SU-DHL-6 (cell line): ENCODE results near the gene SNED1.

Experiments used
- H2AFZ ChIP-seq: fragments of 200-600 bp; sonication (generic); 2 replicates; pipeline ENCODE4 v1.6.1; 2014; ENCODE audit warnings: low read depth, mild to moderate bottlenecking, moderate library complexity, mixed read lengths, antibody characterized with exemption, low read length; ENCODE audit not compliant: severe bottlenecking
- H3F3A ChIP-seq: fragments of 200-600 bp; shearing (Covaris generic); 2 replicates; pipeline ENCODE4 v1.6.0; 2016; ENCODE audit warnings: antibody characterized with exemption, mild to moderate bottlenecking; ENCODE audit not compliant: insufficient read depth
- H3K27ac ChIP-seq: fragments of 200-600 bp; sonication (generic); 2 replicates; pipeline ENCODE4 v1.5.1; 2016; ENCODE audit warnings: low read depth, mild to moderate bottlenecking, low read length, moderate library complexity, mixed read lengths
- H3K27me3 ChIP-seq: fragments of 200-600 bp; sonication (generic), shearing (Covaris generic); 2 replicates; pipeline ENCODE4 v1.6.0; 2014; ENCODE audit warnings: mild to moderate bottlenecking, low read length
- H3K36me3 ChIP-seq: fragments of 200-600 bp; sonication (generic); 2 replicates; pipeline ENCODE4 v1.6.1; 2014; ENCODE audit warnings: mild to moderate bottlenecking, low read length, mixed read lengths
- H3K4me2 ChIP-seq: fragments of 300-600, 200-600 bp; shearing (Covaris generic), sonication (generic); 2 replicates; pipeline ENCODE4 v1.6.0; 2014; ENCODE audit warnings: low read length, low read depth, mild to moderate bottlenecking; ENCODE audit not compliant: poor library complexity, severe bottlenecking
- H3K4me3 ChIP-seq: fragments of 200-600 bp; sonication (generic); 2 replicates; pipeline ENCODE4 v1.5.1; 2014; ENCODE audit warnings: antibody characterized with exemption, low read length, mild to moderate bottlenecking, mixed read lengths; ENCODE audit not compliant: insufficient read depth, poor library complexity, severe bottlenecking
- H3K79me2 ChIP-seq: fragments of 200-600 bp; sonication (generic); 2 replicates; pipeline ENCODE4 v1.6.1; 2014; ENCODE audit warnings: mild to moderate bottlenecking, low read length, moderate library complexity; ENCODE audit not compliant: insufficient read depth
- H3K9ac ChIP-seq: fragments of 200-600 bp; sonication (generic); 2 replicates; pipeline ENCODE4 v1.7.0; 2014; ENCODE audit warnings: mild to moderate bottlenecking, low read length
- H3K9me2 ChIP-seq: fragments of 200-600 bp; sonication (generic); replicated peaks from 2 replicates; pipeline ENCODE4 v1.6.1; 2014; ENCODE audit warnings: low read length; ENCODE audit not compliant: insufficient read depth
- H3K9me3 ChIP-seq: fragments of 200-600 bp; sonication (generic); 2 replicates; pipeline ENCODE4 v1.6.1; 2014; ENCODE audit warnings: low read length, mixed read lengths; ENCODE audit not compliant: insufficient read depth
- H4K20me1 ChIP-seq: fragments of 200-600 bp; sonication (generic); 2 replicates; pipeline ENCODE4 v1.6.1; 2014; ENCODE audit warnings: low read depth, mild to moderate bottlenecking, antibody characterized with exemption, low read length, moderate library complexity, mixed read lengths
- CTCF ChIP-seq: fragments of 200-600 bp; sonication (generic); IDR thresholded peaks from one replicate; pipeline ENCODE4 v1.5.1; 2017; ENCODE audit warnings: antibody characterized with exemption, mild to moderate bottlenecking, low read length, moderate library complexity; ENCODE audit not compliant: insufficient read depth, poor library complexity, severe bottlenecking
- EZH2phosphoT487 ChIP-seq: fragments of 200-600 bp; sonication (generic), shearing (Covaris generic); conservative IDR thresholded peaks from 2 replicates; pipeline ENCODE4 v1.6.1; 2018; ENCODE audit warnings: mild to moderate bottlenecking, antibody characterized with exemption, low read length, moderate library complexity, mixed read lengths

SNED1 gene

GRCh38 chr2:240954436-240955305 is 43.7 kb upstream of the SNED1 start:
- no peak overlapping the region for H3K9ac ChIP-seq

GRCh38 chr2:240955306-240956170 is 42.9 kb upstream of the SNED1 start:
- Histone ChIP-seq H3F3A (no peaks in the 10 kb centered on the region), H3K79me2 (no peaks in the 10 kb centered on the region), H3K4me3 (no peak overlapping the region), H3K4me2 (no peak overlapping the region), H3K27ac (no peak overlapping the region), H3K9me3 (no peaks in the 10 kb centered on the region), H3K9ac (no peak overlapping the region), H3K27me3 (no peaks in the 10 kb centered on the region), H3K36me3 (no peaks in the 10 kb centered on the region), H2AFZ (no peak overlapping the region), H3K9me2 (no peaks in the 10 kb centered on the region), H4K20me1 (no peaks in the 10 kb centered on the region)
- TF ChIP-seq EZH2phosphoT487 (no peak), CTCF (no peak)

More at GRCh38 chr2:240954436-240955305, 43.7 kb upstream of the SNED1 start:
- Histone ChIP-seq H3K9me2 (no peaks in the 10 kb centered on the region), H2AFZ (no peak overlapping the region), H3K4me2 (no peak overlapping the region), H3K79me2 (no peaks in the 10 kb centered on the region), H3K27me3 (no peaks in the 10 kb centered on the region), H3K4me3 (no peak overlapping the region), H3F3A (no peaks in the 10 kb centered on the region), H4K20me1 (no peaks in the 10 kb centered on the region), H3K36me3 (no peaks in the 10 kb centered on the region), H3K27ac (no peak overlapping the region), H3K9me3 (no peaks in the 10 kb centered on the region)
- no peak for TF ChIP-seq CTCF
- TF ChIP-seq EZH2phosphoT487, result no peak

GRCh38 chr2:240956171-240956934 is 42.1 kb upstream of the SNED1 start:
- no peaks in the 10 kb centered on the region for H3K79me2 ChIP-seq
- H3K9me2 ChIP-seq, result no peaks in the 10 kb centered on the region
- no peaks in the 10 kb centered on the region for H3K9me3 ChIP-seq
- H3K27me3 ChIP-seq, result no peaks in the 10 kb centered on the region
- no peak overlapping the region for H2AFZ ChIP-seq
- no peaks in the 10 kb centered on the region for H3K36me3 ChIP-seq
- no peak for TF ChIP-seq CTCF
- TF ChIP-seq EZH2phosphoT487, result no peak
- no peaks in the 10 kb centered on the region for H4K20me1 ChIP-seq
- no peaks in the 10 kb centered on the region for H3F3A ChIP-seq
- no peak overlapping the region for H3K4me2 ChIP-seq
- H3K27ac ChIP-seq, result no peak overlapping the region
- no peak overlapping the region for H3K4me3 ChIP-seq
- no peak overlapping the region for H3K9ac ChIP-seq
